IMR-90 (cell line): ENCODE results near the gene GABBR1. TPM values are rescaled to one million over a fixed set of nuclear protein-coding genes. Genes with fewer than 3 reads are reported as not detected.

ENCODE experiments used
- ATAC-seq: fragments of 200-7000 bp; cut with Tn5 transposase; 2 replicates; pipeline ENCODE4 v1.9.1; 2020; ENCODE audit warnings: low read depth, mild to moderate bottlenecking, moderate library complexity
- BruUV-seq: library from RNA; stranded (reverse); fragments of 400-500 nt; replicated peaks from 2 replicates; lab custom pipeline; 2021; lab: Mats Ljungman, UMichigan
- CTCF ChIA-PET: fragments of 300-600 bp; formaldehyde crosslinking; extraction: SDS; loops from one replicate; lab custom pipeline; 2021; ENCODE audit warnings: antibody characterized with exemption; lab: Yijun Ruan, JAX
- POLR2A ChIA-PET: fragments of 300-600 bp; sonication (Branson Sonifier 250); formaldehyde crosslinking; loops from one replicate; lab custom pipeline; 2022; ENCODE audit warnings: antibody characterized with exemption; ENCODE audit not compliant: unreplicated experiment; lab: Charles Lee
- DNase-seq: peaks from one replicate; pipeline ENCODE4 v3.0.0; 2013
- H2AFZ ChIP-seq: replicated peaks from 2 replicates; pipeline ENCODE3; 2013; ENCODE audit warnings: low read length, mild to moderate bottlenecking; ENCODE audit not compliant: poor library complexity
- H2AK5ac ChIP-seq: 2 replicates; pipeline ENCODE4 v1.6.1; 2013; ENCODE audit warnings: low read depth, low read length, inconsistent platforms
- H2AK9ac ChIP-seq: replicated peaks from 2 replicates; pipeline ENCODE3; 2013; ENCODE audit warnings: mild to moderate bottlenecking, low read depth, low read length, moderate library complexity; ENCODE audit not compliant: poor library complexity
- H2BK120ac ChIP-seq: 2 replicates; pipeline ENCODE4 v1.6.1; 2013; ENCODE audit warnings: low read depth, low read length, inconsistent platforms
- H2BK15ac ChIP-seq: 3 replicates; pipeline ENCODE4 v1.6.1; 2013; ENCODE audit warnings: low read depth, low read length, inconsistent platforms
- H2BK20ac ChIP-seq: 2 replicates; pipeline ENCODE4 v1.6.1; 2013; ENCODE audit warnings: low read depth, mild to moderate bottlenecking, inconsistent platforms, low read length, moderate library complexity
- H2BK5ac ChIP-seq: 2 replicates; pipeline ENCODE4 v1.6.1; 2013; ENCODE audit warnings: mild to moderate bottlenecking, low read depth, low read length, inconsistent platforms; ENCODE audit not compliant: poor library complexity, severe bottlenecking
- H3K14ac ChIP-seq: replicated peaks from 2 replicates; pipeline ENCODE4 v1.6.1; 2013; ENCODE audit warnings: low read depth, low read length, inconsistent platforms
- H3K18ac ChIP-seq: 2 replicates; pipeline ENCODE4 v1.6.1; 2013; ENCODE audit warnings: low read depth, low read length, control low read depth
- H3K23ac ChIP-seq: 2 replicates; pipeline ENCODE4 v1.6.1; 2013; ENCODE audit warnings: low read depth, low read length, inconsistent platforms
- H3K27ac ChIP-seq: 2 replicates; pipeline ENCODE4 v1.5.1; 2013; ENCODE audit warnings: mild to moderate bottlenecking, control low read depth, low read length; ENCODE audit not compliant: insufficient read depth
- H3K27me3 ChIP-seq: 2 replicates; pipeline ENCODE4 v1.6.1; 2013; ENCODE audit warnings: low read length; ENCODE audit not compliant: control insufficient read depth, insufficient read depth
- H3K36me3 ChIP-seq: 2 replicates; pipeline ENCODE4 v1.6.1; 2013; ENCODE audit warnings: low read length, mixed read lengths; ENCODE audit not compliant: control insufficient read depth, insufficient read depth
- H3K4ac ChIP-seq: 2 replicates; pipeline ENCODE4 v1.6.1; 2013; ENCODE audit warnings: low read depth, low read length, inconsistent platforms
- H3K4me1 ChIP-seq: 2 replicates; pipeline ENCODE4 v1.6.1; 2013; ENCODE audit warnings: low read length, mixed read lengths; ENCODE audit not compliant: control insufficient read depth, insufficient read depth
- H3K4me2 ChIP-seq: 2 replicates; pipeline ENCODE4 v1.6.1; 2013; ENCODE audit warnings: low read depth, mild to moderate bottlenecking, control low read depth, low read length, moderate library complexity
- H3K4me3 ChIP-seq: 2 replicates; pipeline ENCODE4 v1.5.1; 2013; ENCODE audit warnings: low read depth, mild to moderate bottlenecking, control low read depth, low read length, moderate library complexity; ENCODE audit not compliant: insufficient read depth
- H3K56ac ChIP-seq: 2 replicates; pipeline ENCODE4 v1.6.1; 2013; ENCODE audit warnings: low read length, inconsistent platforms; ENCODE audit not compliant: insufficient read depth; ENCODE audit errors: extremely low read depth
- H3K79me1 ChIP-seq, 2 experiments: 2 replicates each; pipeline ENCODE4 v1.6.1; 2013; ENCODE audit warnings: low read length in 2 of 2, inconsistent platforms in 1 of 2, low read depth in 1 of 2
- H3K9ac ChIP-seq: 2 replicates; pipeline ENCODE4 v1.6.1; 2013; ENCODE audit warnings: low read depth, low read length, control low read depth
- H3K9me1 ChIP-seq: 2 replicates; pipeline ENCODE4 v1.6.1; 2013; ENCODE audit warnings: low read length, inconsistent platforms; ENCODE audit not compliant: insufficient read depth
- H3K9me3 ChIP-seq: 2 replicates; pipeline ENCODE4 v1.6.1; 2013; ENCODE audit warnings: low read length; ENCODE audit not compliant: control insufficient read depth, insufficient read depth
- H4K20me1 ChIP-seq: 2 replicates; pipeline ENCODE4 v1.6.1; 2013; ENCODE audit warnings: low read length, inconsistent platforms; ENCODE audit not compliant: insufficient read depth
- H4K5ac ChIP-seq: 2 replicates; pipeline ENCODE4 v1.6.1; 2013; ENCODE audit warnings: mild to moderate bottlenecking, low read depth, low read length, control low read depth
- H4K8ac ChIP-seq, 2 experiments: 2 replicates each; pipeline ENCODE4 v1.6.1; 2013; ENCODE audit warnings: low read depth in 2 of 2, low read length in 2 of 2, control low read depth in 1 of 2, inconsistent platforms in 1 of 2
- H4K91ac ChIP-seq: 2 replicates; pipeline ENCODE4 v1.6.1; 2013; ENCODE audit warnings: low read depth, low read length, inconsistent platforms; ENCODE audit not compliant: insufficient read depth
- MXI1 ChIP-seq: IDR thresholded peaks from 2 replicates; pipeline ENCODE4 v1.6.1; 2012; ENCODE audit warnings: low read depth, mild to moderate bottlenecking, low read length, moderate library complexity, borderline replicate concordance
- RCOR1 ChIP-seq: IDR thresholded peaks from 2 replicates; pipeline ENCODE4 v1.6.1; 2012; ENCODE audit warnings: mild to moderate bottlenecking, low read length, improper control_type of control experiment; ENCODE audit not compliant: insufficient replicate concordance
- RFX5 ChIP-seq: IDR thresholded peaks from 2 replicates; pipeline ENCODE4 v1.8.0; 2012; ENCODE audit warnings: low read depth, mild to moderate bottlenecking, low read length, moderate library complexity
- dilution Hi-C: fragments of 300-500 bp; cut with HindIII; formaldehyde crosslinking; loops from one replicate; pipeline ENCODE4 v1.14.3; 2018; ENCODE audit warnings: low sequenced_read_pairs; ENCODE audit not compliant: unreplicated experiment
- in situ Hi-C: fragments of 300-500 bp; cut with MboI; formaldehyde crosslinking; loops from 3 replicates; pipeline ENCODE4 v1.14.3; 2019; ENCODE audit warnings: low sequenced_read_pairs, inconsistent platforms, mixed read lengths
- intact Hi-C: fragments of 100-400 bp; cut with micrococcal nuclease; formaldehyde crosslinking; loops from 2 replicates; pipeline ENCODE4 v1.10.0; 2022
- polyA plus RNA-seq, 3 experiments: library from polyadenylated mRNA; depleted of rRNA; stranded (reverse); fragments of >200 nt; gene quantifications; 2 replicates each; pipeline ENCODE4 v1.2.3, GENCODE V29; 2012; ENCODE audit warnings: low replicate concordance in 1 of 3
- total RNA-seq: library from RNA; depleted of rRNA; stranded (reverse); fragments of >200 nt; gene quantifications from 2 replicates; pipeline ENCODE4 v1.2.3, GENCODE V29; 2012
- TF ChIP-seq, protein P1 (sequence below): fragments of 150-350 bp; IDR thresholded peaks from 2 replicates; pipeline ENCODE4 v1.6.1; 2017; ENCODE audit warnings: mild to moderate bottlenecking, antibody characterized with exemption, low read length, low read depth

GABBR1 gene
- total and polyA plus RNA-seq, 2 of the 4 experiments (the other 2 are of a cell fraction): 5.9 to 31.5 TPM

GRCh38 chr6:29564875-29565274, 68.1 kb downstream of the GABBR1 start:
- Histone ChIP-seq H3K14ac (no peak overlapping the region), H3K27ac (no peak overlapping the region), H2AK9ac (no peak overlapping the region), H3K4me1 (no peaks in the 10 kb centered on the region), H3K27me3 (no peaks in the 10 kb centered on the region; the same call in 1 of the 2 replicates), H3K4ac (no peak overlapping the region), H4K20me1 (no peaks in the 10 kb centered on the region), H4K91ac (no peak overlapping the region), H2BK5ac (no peak overlapping the region), H2BK20ac (no peak overlapping the region), H2AK5ac (no peak overlapping the region), H2BK15ac (no peak overlapping the region), H2AFZ (no peak overlapping the region), H3K23ac (no peak overlapping the region), H3K79me1 (no peaks in the 10 kb centered on the region), H4K8ac (no peak overlapping the region), H3K9me1 (no peaks in the 10 kb centered on the region), H3K36me3 (no peaks in the 10 kb centered on the region), H3K9ac (no peak overlapping the region), H3K4me3 (no peak overlapping the region), H4K5ac (no peak overlapping the region), H2BK120ac (no peak overlapping the region), H3K4me2 (no peak overlapping the region), H3K18ac (no peak overlapping the region), H3K56ac (no peak overlapping the region), H3K9me3 (no peaks in the 10 kb centered on the region)
- BruUV-seq: no TSS peak
- intact Hi-C loops: no loop called here
- in situ Hi-C loops: no loop called here
- dilution Hi-C loops: no loop called here
- no peak for DNase-seq
- ChIA-PET CTCF (no interaction called here), POLR2A (no interaction called here)
- TF ChIP-seq, protein P1, sequence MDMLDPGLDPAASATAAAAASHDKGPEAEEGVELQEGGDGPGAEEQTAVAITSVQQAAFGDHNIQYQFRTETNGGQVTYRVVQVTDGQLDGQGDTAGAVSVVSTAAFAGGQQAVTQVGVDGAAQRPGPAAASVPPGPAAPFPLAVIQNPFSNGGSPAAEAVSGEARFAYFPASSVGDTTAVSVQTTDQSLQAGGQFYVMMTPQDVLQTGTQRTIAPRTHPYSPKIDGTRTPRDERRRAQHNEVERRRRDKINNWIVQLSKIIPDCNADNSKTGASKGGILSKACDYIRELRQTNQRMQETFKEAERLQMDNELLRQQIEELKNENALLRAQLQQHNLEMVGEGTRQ: no peak
- no peak for TF ChIP-seq MXI1
- TF ChIP-seq RCOR1: no peak
- peak; percentile 92 for TF ChIP-seq RFX5
- ATAC-seq: no peak
